ENCODE results near the gene AGBL4. TPM values are rescaled to one million over a fixed set of nuclear protein-coding genes. Genes with fewer than 3 reads are reported as not detected.

Gene AGBL4
- total and polyA plus RNA-seq, 8 donors: 0.32 to 1.3 (median 0.87) TPM

DNA sequence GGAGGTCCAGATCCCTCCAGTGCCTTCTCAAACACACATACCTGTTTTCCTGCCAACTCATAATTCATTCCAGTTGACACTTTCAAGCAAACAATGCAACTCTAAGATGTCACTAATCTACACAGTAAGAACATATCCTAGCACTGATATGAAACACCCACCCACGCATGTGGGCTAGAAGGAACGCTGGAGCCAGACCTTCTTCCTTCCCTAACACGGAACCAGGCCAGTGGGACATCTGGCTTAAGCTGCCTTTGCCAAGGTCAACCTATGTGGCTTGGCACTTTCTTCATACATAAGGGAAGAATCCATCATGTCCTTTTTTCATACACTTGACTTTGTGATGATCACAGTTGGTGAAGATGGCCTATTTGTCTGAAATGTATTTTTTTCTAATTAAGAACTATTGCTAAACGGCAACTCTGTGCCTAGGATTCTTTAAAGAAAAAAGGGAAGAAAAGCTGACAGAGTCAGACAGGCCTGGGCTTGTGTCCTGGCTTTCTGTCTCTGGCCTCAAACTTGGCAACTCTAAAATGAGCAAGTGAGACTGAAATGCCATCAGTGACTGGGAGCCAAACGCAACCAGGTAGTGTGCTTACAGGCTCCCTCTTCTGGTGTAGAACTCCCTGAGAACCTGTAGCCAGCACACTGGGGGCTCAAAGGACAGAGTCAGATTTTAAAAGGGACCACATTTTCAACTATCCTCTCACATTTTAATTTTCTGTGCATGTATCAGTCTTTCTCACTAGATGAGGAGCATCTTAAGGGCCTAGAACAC is 1154.4 kb downstream of the AGBL4 start:
- no peaks in the 10 kb centered on the region for H3K4me1 ChIP-seq
- ATAC-seq (no peak), DNase-seq (no peak)
- no peaks in the 10 kb centered on the region for H3K9me3 ChIP-seq
- no peak overlapping the region for H3K4me3 ChIP-seq
- intact Hi-C loops (cut with DNase I): no loop called here
- H3K27me3 ChIP-seq: no peaks in the 10 kb centered on the region
- no peaks in the 10 kb centered on the region for H3K36me3 ChIP-seq
- TF ChIP-seq CTCF (IDR thresholded peaks at IDR 0.05): no peak
- H3K27ac ChIP-seq: no peak overlapping the region

DNA sequence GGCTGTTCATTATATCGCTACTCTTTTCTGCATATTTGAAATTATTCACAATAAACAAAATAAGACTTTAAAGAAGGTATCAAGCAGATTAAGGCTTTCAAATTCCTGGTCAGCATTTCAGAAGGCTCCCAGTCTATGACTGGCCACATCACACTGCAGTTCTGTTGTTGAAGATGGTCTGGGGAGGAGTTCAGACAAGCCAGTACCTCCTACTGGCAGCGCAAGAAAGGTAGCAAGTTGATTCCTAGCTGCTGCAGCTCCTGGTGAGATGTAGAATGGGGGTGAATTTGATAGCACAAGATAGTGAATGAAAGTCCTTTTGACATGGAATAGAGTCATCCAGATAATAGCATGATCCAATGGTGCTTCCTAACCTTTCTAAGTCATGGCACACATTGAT is 1158.8 kb downstream of the AGBL4 start:
- TF ChIP-seq CTCF (IDR thresholded peaks at IDR 0.05): no peak
- intact Hi-C loops (cut with DNase I): no loop called here
- Histone ChIP-seq H3K9me3 (peaks cover 0 to 2% of the 10 kb centered on the region in 2 donors), H3K36me3 (no peaks in the 10 kb centered on the region), H3K27ac (no peak overlapping the region), H3K27me3 (no peaks in the 10 kb centered on the region), H3K4me3 (no peak overlapping the region), H3K4me1 (no peaks in the 10 kb centered on the region)
- ATAC-seq (no peak), DNase-seq (no peak)

- DNase-seq (no peak), ATAC-seq (no peak)
- no peak for TF ChIP-seq CTCF (IDR thresholded peaks at IDR 0.05)
- H3K4me3 ChIP-seq: no peak overlapping the region
- H3K9me3 ChIP-seq: peaks cover 0 to 2% of the 10 kb centered on the region in 2 donors
- no peaks in the 10 kb centered on the region for H3K27me3 ChIP-seq
- intact Hi-C loops (cut with DNase I): no loop called here
- H3K27ac ChIP-seq: no peak overlapping the region
- no peaks in the 10 kb centered on the region for H3K36me3 ChIP-seq
- no peaks in the 10 kb centered on the region for H3K4me1 ChIP-seq
These were observed 1164.3 kb downstream of the AGBL4 start for GRCh38 chr1:48859456-48859855.

DNA sequence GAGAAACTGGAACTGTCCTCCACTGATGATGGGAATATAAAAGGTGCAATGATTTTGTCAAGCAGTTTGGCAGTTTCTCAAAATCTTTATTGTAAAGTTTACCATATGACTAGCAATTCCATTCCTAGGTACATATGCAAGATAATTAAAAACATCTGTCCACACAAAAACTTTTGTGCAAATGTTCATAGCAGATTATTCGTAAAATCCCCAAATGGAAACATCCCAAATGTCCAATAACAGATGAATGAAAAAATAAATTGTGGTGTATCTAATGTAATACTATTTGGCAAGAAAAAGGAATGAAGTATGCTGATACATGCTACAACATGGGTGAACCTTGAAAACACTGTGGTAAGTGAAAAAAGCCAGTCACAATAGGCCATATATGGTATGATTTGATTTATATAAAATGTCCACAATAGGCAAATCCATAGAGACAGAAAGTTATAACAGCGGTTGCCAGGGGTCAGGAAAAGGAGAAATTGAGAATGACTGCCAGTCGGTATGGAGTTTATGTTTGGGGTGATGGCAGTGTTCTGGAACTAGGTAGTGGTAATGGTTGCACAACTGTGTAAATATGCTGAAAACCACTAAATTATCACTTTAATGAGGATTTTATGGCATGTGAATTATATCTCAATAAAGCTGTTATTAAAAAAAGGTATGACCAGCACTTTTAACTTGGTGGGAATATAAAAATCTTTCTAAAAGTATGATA is 1165.4 kb downstream of the AGBL4 start:
- Histone ChIP-seq H3K36me3 (no peaks in the 10 kb centered on the region), H3K27me3 (no peaks in the 10 kb centered on the region), H3K4me1 (no peaks in the 10 kb centered on the region), H3K27ac (no peak overlapping the region), H3K9me3 (peaks cover 0 to 2% of the 10 kb centered on the region in 2 donors), H3K4me3 (no peak overlapping the region)
- DNase-seq (no peak), ATAC-seq (no peak)
- TF ChIP-seq CTCF (IDR thresholded peaks at IDR 0.05): no peak
- intact Hi-C loops (cut with DNase I): no loop called here

DNA sequence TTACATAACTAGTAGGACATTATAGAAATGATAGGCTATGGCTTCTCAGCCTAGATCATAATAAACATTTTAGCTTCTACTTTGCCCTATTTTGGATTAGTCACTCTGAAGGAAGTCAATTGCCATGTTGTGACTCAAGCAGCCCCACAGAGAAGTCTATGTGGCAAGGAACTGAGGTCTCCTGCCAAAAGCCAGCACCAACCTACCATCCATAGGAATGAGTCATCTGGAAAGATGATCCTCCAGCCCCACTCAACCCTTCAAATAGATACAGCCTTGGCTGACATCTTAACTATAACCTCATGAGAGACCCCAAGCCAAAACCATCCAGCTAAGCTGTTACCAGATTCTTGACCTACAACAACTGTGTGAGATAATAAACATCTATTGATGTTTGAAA is 1170.7 kb downstream of the AGBL4 start:
- Histone ChIP-seq H3K27me3 (no peaks in the 10 kb centered on the region), H3K36me3 (no peaks in the 10 kb centered on the region), H3K9me3 (no peaks in the 10 kb centered on the region), H3K27ac (no peak overlapping the region), H3K4me1 (no peaks in the 10 kb centered on the region), H3K4me3 (no peak overlapping the region)
- no peak for TF ChIP-seq CTCF (IDR thresholded peaks at IDR 0.05)
- DNase-seq (no peak), ATAC-seq (no peak)
- intact Hi-C loops (cut with DNase I): no loop called here
